NCI-H2171 (cell line): ENCODE results near the gene OR52W1.

Experiments
- DNase-seq: peaks from one replicate; lab custom pipeline; 2025; lab: John Stamatoyannopoulos, UW

The OR52W1 gene, protein sequence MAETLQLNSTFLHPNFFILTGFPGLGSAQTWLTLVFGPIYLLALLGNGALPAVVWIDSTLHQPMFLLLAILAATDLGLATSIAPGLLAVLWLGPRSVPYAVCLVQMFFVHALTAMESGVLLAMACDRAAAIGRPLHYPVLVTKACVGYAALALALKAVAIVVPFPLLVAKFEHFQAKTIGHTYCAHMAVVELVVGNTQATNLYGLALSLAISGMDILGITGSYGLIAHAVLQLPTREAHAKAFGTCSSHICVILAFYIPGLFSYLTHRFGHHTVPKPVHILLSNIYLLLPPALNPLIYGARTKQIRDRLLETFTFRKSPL

DNA sequence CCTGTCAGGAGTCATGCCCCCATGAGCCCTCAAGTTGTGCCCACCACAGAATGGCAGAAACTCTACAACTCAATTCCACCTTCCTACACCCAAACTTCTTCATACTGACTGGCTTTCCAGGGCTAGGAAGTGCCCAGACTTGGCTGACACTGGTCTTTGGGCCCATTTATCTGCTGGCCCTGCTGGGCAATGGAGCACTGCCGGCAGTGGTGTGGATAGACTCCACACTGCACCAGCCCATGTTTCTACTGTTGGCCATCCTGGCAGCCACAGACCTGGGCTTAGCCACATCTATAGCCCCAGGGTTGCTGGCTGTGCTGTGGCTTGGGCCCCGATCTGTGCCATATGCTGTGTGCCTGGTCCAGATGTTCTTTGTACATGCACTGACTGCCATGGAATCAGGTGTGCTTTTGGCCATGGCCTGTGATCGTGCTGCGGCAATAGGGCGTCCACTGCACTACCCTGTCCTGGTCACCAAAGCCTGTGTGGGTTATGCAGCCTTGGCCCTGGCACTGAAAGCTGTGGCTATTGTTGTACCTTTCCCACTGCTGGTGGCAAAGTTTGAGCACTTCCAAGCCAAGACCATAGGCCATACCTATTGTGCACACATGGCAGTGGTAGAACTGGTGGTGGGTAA, at the start of gene OR52W1:
TSS of gene OR52W1 (plus strand) at position 51 of the 637 bp plus-strand sequence. CDS start at position 51, 0 bp downstream.
- no peak for DNase-seq

GRCh38 chr11:6151117-6151516, 47.9 kb upstream of the OR52W1 start:
- no peak for DNase-seq

DNA sequence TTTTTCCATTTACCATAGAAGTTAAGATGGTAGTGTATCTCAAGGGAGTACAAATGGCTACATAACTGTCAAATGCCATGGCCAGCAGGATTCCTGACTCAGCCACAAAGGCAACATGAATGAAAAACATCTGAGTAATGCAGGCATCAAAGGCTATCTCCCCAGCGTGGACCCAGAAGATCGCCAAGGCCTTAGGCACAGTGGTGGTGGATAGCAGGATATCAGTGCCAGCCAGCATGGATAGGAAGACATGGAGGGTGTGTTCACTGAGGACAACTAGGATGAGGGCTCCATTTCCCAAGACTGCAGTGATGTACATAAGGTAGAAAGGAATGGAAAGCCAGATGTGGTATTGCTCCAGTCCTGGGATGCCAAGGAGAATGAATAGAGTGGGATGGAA, 46.9 kb upstream of the OR52W1 start:
- DNase-seq = no peak

DNA sequence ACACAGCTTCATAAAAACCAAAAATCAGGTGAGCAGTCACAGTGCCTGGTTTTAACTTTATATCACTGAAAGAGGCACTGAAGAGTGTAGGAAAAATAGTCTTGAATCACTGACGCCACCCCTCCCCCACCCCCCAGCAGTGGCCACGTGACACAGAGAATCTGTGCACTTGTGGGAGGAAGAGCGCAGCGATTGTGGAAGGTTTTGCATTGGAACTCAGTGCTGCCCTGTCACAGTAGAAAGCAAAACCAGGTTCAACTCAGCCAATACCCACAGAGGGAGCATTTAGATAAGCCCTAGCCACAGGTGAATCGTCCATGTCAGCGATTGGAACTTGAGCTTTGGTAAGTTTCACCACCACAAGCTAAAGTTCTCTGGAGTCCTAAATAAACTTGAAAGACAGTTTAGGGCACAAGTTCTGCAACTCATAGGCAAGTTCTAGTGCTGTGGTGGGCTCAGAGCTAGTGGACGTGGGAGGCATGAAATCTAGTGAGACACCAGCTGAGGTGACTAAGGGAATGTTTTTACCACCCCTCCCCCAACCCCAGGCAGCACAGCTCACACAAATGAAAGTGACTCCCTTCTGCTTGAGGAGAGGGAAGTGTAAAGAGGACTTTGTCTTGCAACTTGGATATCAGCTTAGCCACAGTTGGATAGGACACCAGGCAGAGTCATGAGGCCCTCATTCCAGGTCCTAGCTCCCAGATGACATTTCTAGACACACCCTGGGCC, 42.2 kb upstream of the OR52W1 start:
- no peak for DNase-seq

- no peak for DNase-seq
Measured at GRCh38 chr11:6170226-6170625, 28.8 kb upstream of the OR52W1 start, which contains the start of gene OR52B2. TSS of gene OR52B2 (minus strand) at chr11:6170326. CDS start at chr11:6170326, 0 bp downstream.

GRCh38 chr11:6175440-6175839, 23.6 kb upstream of the OR52W1 start:
- DNase-seq = no peak

DNA sequence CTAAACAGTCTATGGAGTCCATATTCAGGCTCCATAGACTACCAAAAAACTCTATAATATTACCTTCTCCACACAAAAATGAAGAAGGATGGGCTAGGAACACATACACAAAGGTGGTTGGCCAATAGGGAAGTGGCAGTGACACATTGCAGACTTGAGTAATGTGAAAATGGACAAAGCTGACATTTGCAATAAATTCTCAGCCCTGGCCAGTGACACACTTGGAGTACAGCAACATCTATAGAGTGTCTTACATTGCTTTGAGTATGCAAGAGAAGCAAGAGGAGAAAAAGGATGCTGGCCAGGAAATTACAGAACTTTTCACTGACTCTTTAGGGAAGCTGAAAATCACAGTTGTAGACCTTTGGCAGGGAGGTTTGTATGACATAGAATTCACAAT, 7.3 kb upstream of the OR52W1 start:
- no peak for DNase-seq

DNA sequence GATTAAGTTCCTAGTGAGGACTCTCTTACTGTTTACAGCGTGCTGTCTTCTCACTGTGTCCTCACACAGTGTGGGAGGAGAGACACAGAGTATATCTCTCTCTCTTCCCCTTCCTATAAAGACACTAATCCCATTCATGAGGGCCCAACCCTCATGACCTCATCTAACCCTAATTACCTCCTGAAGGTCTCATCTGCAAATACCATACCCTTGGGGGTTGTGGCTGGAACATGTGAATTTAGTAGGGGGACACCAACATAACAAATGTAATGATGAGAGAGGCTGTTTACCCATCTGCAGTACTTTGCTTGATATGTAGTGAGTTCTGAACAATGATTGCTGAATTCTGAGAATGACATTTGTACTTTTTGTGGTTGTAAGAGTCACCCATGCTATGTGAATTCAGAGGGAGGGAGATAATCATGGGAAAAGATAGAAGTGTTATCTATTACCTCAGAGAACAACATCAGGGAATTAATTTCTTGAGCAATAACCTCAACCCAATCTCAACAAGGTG, 4.9 kb upstream of the OR52W1 start:
- no peak for DNase-seq

DNA sequence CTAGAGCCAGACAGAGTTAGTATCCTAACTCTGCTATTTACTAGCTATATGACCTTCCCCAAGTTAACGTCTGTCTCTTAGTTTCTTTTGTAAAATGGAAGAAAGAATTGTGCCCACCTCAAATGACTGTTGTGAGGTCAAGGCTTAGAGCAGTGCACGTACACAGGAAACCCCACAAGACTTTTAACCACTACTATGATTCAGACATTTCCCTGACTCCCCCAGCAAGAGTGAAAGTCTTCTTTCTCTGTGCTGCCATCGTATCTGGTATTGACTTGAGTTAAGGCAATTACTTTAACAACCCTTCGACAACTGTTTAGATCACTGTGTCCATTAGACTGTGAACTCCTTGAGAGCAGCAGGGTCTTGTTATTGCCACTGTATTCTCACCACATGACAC, 2.6 kb upstream of the OR52W1 start:
- DNase-seq = no peak

DNA sequence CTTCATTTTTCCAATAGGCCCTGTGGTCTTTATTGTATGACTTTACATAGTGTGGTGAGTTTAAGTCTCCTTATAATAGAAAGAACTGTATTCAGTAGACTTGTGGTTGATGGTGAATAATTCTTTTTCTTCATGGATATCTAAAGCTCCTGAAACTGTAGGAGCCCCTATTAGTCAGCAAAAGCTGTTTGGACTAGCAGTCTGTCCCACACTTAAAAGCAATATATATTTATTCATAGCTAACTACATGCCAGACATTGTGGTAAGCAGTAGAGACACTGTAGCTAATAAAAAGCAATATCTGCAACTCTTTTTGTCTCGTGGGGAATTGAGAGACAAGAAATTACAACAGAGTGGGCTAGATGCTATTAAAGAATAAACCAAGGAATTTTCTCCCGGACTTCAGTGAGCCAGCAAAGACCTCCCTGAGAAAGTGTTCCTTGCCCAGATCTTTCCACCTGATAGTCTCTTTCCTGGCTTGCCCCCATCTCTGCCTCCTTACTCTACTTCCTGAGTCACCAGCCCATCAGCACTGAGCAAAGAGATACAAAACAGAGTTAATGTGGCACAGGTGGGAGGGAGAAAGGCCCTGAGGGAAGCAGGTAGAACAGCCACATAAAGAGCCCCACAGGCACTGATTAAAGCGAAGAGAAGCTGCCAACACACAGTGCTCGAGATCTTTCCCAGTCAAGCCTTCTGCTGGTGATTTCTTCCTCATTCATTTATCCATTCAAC, 1.4 kb upstream of the OR52W1 start:
- DNase-seq = no peak

DNA sequence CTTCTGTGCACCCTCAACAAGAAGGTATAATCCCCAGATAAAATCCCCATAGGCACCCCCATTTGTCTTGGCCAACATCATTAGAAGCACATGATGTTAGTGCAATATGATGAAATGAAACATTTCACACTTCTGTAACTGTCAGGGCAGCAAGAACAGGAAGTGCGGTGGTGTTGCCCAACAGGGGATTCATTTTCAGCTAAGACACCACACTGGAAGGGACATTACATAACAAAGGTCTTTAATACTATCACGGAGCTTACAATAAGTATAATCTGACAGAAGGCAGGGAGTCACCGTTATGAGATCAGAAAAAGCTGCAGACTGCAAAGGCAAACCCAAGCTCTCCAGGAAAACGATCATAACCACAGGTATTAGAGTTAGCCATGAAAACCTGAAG, 2.0 kb downstream of the OR52W1 start:
- DNase-seq = no peak

GRCh38 chr11:6201481-6201880, 2.5 kb downstream of the OR52W1 start:
- DNase-seq = no peak

- DNase-seq = no peak
Measured at GRCh38 chr11:6202041-6202440, 3.0 kb downstream of the OR52W1 start.

DNA sequence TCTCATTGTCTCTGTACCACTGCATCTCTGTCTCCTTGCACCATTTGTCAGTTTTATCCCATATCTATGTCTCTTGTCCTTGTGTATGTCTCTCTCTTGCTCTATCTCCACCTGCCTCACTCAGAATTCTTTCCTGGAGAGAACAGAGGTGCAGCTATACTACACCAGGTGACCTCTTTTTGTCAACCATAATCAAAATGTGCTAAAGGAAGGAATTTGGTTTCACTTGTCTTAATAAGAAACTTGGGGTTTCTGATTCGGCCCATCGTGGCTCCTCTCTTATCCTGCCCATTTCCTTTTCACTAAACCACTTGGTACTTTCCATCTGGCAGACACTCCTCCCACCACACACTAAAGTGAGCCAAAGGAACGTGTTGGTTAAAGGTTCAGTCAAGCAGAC, 4.3 kb downstream of the OR52W1 start:
- no peak for DNase-seq

DNA sequence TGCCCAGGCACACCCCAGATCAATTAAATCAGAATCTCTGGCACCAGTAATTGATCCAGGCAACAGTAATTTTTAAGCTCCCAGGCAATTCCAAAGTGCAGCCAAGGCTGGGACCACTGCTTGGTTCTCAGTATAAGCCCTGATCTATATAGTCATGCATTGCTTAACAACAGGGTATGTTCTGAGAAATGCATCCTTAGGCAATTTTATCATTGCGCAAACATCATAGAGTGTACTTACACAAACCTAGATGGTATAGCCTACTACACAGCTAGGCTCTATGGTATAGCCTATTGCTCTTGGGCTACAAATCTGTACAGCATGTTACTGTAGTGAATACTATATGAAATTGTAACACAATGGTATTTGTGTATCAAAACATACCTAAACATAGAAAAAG, 5.7 kb downstream of the OR52W1 start:
- no peak for DNase-seq

- DNase-seq = no peak
Measured at GRCh38 chr11:6205366-6205765, 6.3 kb downstream of the OR52W1 start, which contains the start of gene C11orf42. TSS of gene C11orf42 (plus strand) at chr11:6205557. CDS start at chr11:6205616, 59 bp downstream.

- no peak for DNase-seq
Measured at GRCh38 chr11:6206456-6207180, 7.6 kb downstream of the OR52W1 start.

DNA sequence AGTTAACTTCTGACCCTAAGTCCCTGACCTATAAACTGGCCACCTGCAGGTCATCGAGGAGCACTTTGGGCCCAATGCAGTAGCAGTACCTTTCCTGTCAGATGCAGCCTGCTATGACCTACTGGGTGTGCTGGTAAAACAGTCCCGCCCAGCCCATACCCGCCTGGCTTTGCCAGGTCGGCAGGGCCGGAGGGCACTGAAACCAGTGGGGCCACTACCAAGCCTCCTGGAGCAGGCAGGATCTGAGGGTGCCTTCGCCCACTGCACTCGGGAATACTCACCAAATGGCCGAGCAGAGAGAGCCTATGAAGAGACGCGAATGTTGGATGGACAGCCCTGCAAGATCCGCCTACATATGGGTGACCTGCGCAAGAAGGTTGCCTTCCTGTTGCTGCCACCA, 10.8 kb downstream of the OR52W1 start:
- no peak for DNase-seq

DNA sequence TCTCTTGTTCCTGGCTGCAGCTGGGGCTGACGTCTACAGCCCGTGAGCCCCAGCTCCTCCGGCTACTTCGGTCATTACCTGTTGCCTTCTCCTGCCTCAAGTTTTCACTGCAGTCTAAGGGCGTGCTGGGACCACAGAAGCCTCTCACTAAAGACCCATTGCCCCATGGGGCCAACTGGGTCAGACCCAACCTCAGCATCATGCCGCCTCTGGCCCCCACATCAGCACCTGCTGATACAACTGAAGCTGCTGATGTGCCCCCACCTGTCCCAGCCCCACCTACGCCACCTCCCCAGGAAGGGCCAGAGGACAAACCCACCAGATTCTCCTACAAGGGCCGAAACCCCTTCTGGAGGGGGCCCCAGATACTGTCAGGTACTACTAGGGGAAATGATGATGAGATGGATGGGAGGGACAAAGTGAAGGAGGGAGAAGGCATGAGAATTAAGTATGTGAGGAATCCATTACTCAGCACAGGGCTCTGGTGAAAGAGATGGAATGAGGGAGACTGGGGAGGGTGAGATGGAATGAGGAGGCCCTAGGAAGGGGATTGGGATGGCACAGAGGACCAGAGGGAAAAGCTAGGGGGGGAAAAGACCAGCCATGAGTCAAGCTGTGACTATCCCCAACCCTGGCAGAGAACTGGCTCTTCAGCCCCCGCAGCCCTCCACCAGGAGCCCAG, 11.4 kb downstream of the OR52W1 start:
- DNase-seq = no peak

- no peak for DNase-seq
Measured at GRCh38 chr11:6214530-6214929, 15.5 kb downstream of the OR52W1 start.

GRCh38 chr11:6216501-6216900, 17.5 kb downstream of the OR52W1 start:
- DNase-seq = no peak
